ENCODE results near the gene GSTA5.
"Not testable (repeated sequence)": the region's sequence is repeated elsewhere in the genome, so short reads cannot be mapped to it uniquely, and the experiment has no call there.

Gene GSTA5

GRCh38 chr6:52830869-52831268, 9.7 kb downstream of the GSTA5 start:
- not testable (repeated sequence) for DNase-seq

DNA sequence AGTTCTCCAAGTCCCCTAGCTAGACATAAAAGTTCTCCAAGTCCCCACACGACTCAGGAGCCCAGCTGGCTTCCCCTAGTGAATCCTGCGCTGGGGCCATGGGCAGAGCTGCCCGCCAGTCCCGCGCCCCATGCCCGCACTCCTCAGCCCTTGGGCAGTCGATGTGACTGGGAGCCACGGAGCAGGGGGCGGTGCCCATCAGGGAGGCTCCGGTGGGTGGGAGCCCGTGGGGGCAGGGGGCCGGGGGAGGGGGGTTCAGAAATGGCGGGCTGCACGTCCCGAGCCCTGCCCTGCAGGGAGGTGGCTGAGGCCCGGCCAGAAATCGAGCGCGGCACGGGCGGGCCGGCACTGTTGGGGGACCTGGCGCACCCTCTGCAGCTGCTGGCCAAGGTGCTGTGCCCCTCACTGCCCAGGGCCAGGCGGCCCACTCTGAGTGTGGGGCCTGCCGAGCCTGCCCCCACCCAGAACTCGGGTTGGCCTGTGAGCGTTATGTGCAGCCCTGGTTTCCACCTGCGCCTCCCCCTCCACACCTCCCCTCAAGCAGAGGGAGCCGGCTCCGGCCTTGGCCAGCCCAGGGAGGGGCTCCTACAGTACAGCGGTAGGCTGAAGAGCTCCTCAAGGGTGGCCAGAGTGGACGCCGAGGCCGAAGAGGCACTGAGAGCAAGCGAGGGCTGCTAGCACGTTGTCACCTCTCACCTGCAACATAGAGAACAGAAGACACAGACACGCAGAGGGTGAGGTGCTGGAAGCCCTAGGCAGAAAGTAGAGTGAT, 11.4 kb downstream of the GSTA5 start:
- no peak for DNase-seq

GRCh38 chr6:52828621-52829020, 12.0 kb downstream of the GSTA5 start:
- not testable (repeated sequence) for DNase-seq

- not testable (repeated sequence) for DNase-seq
Measured at GRCh38 chr6:52827073-52827783, 13.4 kb downstream of the GSTA5 start.

DNA sequence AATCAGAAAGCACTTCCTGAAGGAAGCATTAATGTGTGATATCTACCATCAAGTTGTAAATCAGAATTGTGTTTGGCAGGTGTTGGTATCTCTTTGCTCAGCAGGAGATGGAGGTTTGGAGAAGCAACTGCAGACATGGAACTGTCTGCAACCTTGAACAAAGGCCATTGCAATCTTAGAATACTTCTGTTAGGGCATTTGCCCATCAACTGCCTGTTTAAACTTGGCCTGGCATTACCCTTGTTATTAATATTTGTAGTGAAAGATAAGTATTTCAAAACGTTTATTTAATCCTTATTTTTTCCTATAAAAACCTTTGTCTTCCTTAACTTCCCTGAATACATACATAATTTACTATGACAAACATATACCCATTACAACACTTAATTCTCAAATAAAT, 14.1 kb downstream of the GSTA5 start:
- no peak for DNase-seq

DNA sequence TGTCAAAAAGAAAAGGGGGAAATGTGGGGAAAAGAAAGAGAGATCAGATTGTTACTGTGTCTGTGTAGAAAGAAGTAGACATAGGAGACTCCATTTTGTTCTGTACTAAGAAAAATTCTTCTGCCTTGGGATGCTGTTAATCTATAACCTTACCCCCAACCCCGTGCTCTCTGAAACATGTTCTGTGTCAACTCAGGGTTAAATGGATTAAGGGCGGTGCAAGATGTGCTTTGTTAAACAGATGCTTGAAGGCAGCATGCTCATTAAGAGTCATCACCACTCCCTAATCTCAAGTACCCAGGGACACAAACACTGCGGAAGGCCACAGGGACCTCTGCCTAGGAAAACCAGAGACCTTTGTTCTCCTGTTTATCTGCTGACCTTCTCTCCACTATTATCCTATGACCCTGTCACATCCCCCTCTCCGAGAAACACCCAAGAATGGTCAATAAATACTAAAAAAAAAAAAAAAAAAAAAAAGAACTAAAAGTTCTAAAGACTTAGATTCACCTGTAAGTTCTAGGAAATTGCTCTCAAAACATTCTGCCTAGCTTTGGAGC, 14.6 kb downstream of the GSTA5 start:
- not testable (repeated sequence) for DNase-seq

GRCh38 chr6:52825270-52825793, 15.3 kb downstream of the GSTA5 start:
- not testable (repeated sequence) for DNase-seq

DNA sequence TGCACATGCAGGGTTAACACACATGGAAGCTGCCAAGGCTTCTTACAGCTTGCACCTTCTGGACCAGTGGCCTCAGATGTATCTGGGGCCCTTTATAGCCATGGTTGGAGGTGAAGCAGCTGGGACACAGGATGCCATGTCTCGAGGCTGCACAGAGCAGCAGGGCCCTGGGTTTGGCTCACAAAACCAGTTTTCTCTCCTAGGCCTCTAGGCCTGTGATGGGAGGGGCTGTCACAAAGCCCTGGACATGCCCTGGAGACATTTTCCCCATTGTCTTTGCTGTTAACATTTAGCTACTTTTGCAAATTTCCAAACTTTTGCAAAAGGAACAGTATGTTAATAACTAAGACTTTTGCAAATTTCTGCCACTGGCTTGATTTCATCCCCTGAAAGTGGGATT, 18.8 kb downstream of the GSTA5 start:
- DNase-seq = no peak

DNA sequence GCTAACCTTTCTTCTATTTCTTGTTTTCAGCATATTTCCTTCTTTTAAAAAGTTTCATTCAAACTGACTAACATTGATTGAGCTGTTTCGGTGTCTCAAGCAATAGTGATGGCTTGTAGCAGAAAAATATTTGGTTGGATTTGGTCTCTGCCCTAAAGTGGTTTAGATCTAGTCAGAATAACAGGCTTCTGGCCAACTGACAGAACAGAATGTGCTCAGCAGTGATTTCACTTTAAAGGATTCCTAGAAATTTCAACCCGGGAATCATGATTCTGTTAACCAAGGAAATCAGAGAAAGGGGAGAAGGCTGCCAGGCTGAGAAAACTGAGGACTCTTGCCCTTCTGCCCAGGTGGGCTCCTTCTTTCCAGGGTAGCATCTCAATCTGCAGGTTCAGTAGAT, 20.4 kb downstream of the GSTA5 start:
- no peak for DNase-seq

DNA sequence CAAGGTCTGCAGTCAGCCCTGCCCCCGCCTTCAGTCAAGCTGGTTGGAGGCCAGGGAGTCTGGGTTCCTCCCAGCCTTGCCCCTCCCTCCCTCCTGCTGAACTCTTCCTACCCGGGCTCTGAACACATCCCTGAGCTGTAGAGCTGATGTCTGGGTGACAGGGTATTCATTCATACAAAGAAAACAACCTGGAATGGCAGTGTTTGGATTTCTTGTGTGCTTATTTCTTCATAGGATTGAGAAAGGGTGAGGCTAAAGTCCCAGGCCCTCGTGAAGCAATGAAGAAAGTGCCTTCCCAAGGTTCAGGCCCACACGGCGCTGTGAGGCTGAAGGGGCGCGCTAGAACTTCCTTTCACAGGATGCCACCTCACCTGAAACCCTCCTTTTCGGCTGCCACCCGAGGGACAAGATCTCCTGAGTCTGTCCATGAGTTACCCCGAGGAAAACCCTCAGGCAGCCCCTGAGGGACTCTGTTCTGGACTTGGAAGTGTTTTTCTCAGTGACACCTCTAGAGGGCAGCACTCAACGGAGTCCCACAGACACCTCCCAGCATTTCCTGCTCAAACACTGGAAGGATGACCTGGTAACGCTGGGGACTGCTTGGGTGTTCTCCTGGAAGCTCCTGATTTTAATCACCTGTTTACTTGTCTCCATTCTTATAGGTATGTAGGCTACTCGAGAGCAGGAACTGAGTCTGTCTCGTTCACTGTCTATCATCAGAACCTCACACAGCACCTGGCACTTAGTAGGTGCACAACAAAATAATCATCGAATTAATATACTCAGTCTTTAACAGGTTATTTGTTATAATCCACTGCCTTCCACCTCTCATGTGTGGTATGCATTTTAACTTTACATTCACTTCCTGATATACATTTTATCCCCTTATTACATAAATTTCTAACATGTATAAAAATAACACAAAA, 25.2 kb downstream of the GSTA5 start:
- DNase-seq = no peak

DNA sequence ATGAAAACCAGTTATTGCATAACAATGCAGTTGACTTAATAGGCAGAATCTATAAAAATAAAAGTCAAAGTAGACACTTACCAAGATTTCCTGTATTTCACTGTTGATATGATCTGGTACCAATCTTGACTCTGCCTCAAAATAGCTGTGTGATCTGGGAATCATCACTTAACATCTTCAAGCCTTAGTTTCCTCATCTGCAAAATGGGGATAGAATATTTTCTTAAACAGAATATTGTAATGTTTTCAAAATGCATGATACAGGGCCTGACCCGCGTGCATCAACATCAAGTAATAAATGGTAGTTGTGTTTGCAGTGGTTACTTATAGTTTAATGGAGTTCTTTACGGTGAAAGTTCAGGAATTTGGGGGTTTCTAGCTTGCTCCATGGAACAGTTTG, 26.1 kb downstream of the GSTA5 start:
- not testable (repeated sequence) for DNase-seq

- DNase-seq = not testable (repeated sequence)
Measured at GRCh38 chr6:52809777-52810176, 30.8 kb downstream of the GSTA5 start.

DNA sequence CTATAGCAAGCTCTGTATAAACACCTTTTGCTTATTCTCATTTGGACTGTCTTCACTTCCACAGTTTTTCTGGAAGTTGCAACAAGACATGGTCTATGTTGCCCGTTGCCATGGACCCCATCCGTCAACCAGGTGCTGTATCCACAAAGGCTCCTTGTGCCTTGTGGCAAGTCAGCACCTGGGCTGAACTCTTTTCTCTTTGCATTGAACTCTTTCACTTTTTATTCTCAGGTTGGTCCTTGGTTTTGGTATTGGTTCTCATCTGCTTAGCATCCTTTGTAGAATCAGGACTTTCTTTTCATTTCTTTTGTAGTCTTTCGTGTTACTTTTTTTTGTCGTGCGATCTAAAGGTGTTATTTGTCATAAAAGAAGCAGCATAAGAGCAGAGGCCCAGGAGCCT, 32.0 kb downstream of the GSTA5 start:
- no peak for DNase-seq

GRCh38 chr6:52803668-52804255, 36.9 kb downstream of the GSTA5 start, which contains the start of gene GSTA1:
Gene GSTA1, minus strand, starts transcription at chr6:52803816. Its CDS starts 4,549 bp downstream, at chr6:52799267.
- DNase-seq = not testable (repeated sequence)

GRCh38 chr6:52802806-52803205, 37.8 kb downstream of the GSTA5 start:
- DNase-seq = no peak

- no peak for DNase-seq
Measured at GRCh38 chr6:52801188-52801841, 39.3 kb downstream of the GSTA5 start.

GRCh38 chr6:52799272-52799671, 41.3 kb downstream of the GSTA5 start:
- DNase-seq = not testable (repeated sequence)

- DNase-seq = not testable (repeated sequence)
Measured at GRCh38 chr6:52794366-52794765, 46.2 kb downstream of the GSTA5 start.

DNA sequence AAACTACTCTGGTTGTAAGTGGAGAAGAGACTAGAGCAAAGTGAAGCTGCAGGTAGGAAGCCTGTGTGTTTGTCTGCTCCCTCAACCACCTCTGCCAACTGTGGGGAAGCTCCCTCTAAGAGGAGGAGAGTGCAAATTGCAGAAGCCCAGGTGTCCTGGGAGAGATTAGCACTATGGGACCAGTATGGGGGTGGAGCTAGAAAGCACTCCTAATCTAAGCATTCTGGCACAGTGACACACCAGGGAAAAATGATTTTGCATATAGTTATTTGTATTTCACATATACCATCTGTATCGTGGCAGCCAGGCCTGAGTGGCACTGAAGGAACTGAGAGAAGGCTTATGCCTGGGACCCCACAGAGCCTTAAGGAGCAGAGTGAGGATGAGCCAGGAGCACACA, 49.8 kb downstream of the GSTA5 start:
- DNase-seq = no peak

DNA sequence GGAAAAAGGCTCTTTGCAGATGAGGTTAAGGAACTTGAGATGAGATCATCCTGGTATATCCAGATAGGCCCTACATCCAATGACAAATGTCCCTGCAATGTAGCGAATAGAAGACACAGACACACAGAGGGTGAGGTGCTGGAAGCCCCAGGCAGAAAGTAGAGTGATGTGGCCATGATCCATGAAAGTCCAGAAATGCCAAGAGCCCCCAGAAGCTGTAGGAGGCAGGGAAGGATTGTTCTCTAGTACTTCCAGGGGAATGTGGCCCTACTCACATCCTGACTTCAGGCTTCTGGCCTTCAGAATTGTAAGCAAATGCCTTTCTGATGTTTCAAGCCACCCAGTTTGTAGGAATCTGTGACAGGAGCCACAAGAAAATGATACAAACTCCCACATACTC, 51.0 kb downstream of the GSTA5 start:
- not testable (repeated sequence) for DNase-seq

DNA sequence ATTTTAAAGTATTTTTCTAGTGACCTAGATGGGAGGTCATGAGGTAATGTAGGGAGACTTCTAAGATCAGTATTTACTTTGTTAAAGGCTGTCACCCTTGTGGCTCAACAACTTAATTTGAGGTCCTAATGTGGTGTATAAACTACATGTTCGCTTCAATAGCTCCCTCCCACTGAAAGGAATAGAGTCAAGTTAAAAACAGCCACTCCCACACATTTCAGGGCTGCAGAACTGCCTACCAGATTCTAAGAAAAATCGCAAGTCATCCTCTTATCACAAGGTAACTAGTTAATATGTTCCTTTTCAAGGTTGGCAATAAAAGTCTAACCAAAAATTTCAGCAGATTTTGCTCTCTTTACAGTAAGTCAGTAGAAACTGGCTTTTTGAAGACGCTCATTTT, 52.1 kb downstream of the GSTA5 start:
- DNase-seq = no peak

- DNase-seq = no peak
Measured at GRCh38 chr6:52787917-52788316, 52.7 kb downstream of the GSTA5 start.
